WI38 (cell line): ENCODE measurements around the gene THBD.

Source experiments
- H3K4me3 ChIP-seq: 2 replicates; pipeline ENCODE4 v1.5.1; 2011; ENCODE audit warnings: low read depth, mild to moderate bottlenecking, control low read depth, low read length
- CTCF ChIP-seq: IDR thresholded peaks from 2 replicates; pipeline ENCODE4 v1.5.1; 2012; ENCODE audit warnings: low read depth, mild to moderate bottlenecking, control low read depth, low read length

Gene THBD

GRCh38 chr20:23094213-23094896, 44.9 kb upstream of the THBD start:
- H3K4me3 ChIP-seq: no peak overlapping the region
- TF ChIP-seq CTCF: no peak

- no peak overlapping the region for H3K4me3 ChIP-seq
- TF ChIP-seq CTCF: no peak
Observed at GRCh38 chr20:23093613-23094012, 44.1 kb upstream of the THBD start.

- H3K4me3 ChIP-seq: no peak overlapping the region
- TF ChIP-seq CTCF: no peak
Observed at GRCh38 chr20:23092861-23093495, 43.5 kb upstream of the THBD start.

- H3K4me3 ChIP-seq: no peak overlapping the region
- TF ChIP-seq CTCF: no peak
Observed at GRCh38 chr20:23092384-23092756, 42.9 kb upstream of the THBD start.

- TF ChIP-seq CTCF: no peak
- no peak overlapping the region for H3K4me3 ChIP-seq
Observed at GRCh38 chr20:23091721-23092383, 42.4 kb upstream of the THBD start.

- H3K4me3 ChIP-seq: no peak overlapping the region
- no peak for TF ChIP-seq CTCF
Observed at GRCh38 chr20:23090878-23091277, 41.4 kb upstream of the THBD start.

- no peak for TF ChIP-seq CTCF
- H3K4me3 ChIP-seq: no peak overlapping the region
Observed at GRCh38 chr20:23090147-23090546, 40.7 kb upstream of the THBD start.
